HG02798 (cell line): ENCODE data around the gene MOGAT3.
A peak's percentile ranks its signal among the peaks of the same experiment; 100 is the strongest.

Experiments
- ATAC-seq: cut with Tn5 transposase; IDR thresholded peaks from one replicate; pipeline ENCODE4 v1.9.1; 2021; ENCODE audit warnings: mild to moderate bottlenecking; ENCODE audit not compliant: unreplicated experiment, poor library complexity

MOGAT3 gene, protein sequence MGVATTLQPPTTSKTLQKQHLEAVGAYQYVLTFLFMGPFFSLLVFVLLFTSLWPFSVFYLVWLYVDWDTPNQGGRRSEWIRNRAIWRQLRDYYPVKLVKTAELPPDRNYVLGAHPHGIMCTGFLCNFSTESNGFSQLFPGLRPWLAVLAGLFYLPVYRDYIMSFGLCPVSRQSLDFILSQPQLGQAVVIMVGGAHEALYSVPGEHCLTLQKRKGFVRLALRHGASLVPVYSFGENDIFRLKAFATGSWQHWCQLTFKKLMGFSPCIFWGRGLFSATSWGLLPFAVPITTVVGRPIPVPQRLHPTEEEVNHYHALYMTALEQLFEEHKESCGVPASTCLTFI

DNA sequence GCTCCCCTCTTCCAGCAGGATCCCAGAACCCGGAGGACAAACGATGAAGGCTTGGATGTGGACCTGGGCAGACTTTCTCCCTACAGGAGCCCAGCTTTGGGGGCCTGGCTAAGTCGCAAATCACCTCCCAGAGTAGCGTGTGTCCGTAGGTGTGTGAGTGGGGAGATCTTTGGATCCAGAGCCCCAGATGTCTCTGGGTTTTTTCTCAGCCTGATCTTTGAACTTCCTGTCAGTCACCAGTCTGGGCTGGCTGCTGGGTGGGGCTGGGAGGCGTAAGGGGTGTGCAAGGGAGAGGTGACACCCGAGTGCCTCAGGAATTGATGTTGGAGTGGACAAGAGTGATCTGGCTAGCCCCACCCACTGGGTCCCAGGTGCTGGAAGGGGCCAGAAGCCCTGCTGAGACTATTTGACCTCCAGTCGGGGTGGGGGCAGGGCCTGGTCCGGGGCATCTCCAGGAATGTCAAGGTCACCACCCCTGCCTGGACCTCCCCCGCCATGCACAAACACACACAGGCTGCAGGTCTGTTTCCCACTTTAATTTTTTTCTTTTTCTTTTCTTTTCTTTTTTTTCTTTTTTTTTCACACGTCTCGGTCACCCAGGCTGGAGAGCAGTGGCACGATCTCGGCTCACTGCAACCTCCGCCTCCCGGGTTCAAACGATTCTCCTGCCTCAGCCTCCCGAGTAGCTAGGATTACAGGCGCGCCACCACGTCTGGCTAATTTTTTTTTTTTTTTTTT is at the start of gene MOGAT3:
TSS of gene MOGAT3 (minus strand) at position 175 of the 738 bp plus-strand sequence. CDS start 182 bp downstream, outside the sequence.
- ATAC-seq = no peak

DNA sequence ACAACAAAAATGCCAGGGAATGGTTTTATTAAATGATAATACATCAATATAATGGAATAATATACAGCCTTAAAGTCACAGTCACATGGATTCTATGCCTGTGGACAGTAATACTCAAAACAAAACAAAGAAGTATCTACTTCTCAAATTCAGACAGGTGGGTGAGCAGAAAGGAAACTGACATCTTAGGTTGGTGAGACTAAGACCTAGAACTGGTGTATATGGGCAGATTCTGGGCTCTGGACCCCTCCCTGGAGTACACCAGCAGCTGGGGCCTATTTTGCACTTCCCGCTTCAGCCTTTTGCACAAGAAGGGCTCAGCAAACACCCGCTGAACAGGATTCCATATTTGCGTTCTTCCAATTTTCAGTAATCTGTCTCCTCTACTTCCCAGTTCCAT is 49.5 kb upstream of the MOGAT3 start:
- ATAC-seq = no peak

DNA sequence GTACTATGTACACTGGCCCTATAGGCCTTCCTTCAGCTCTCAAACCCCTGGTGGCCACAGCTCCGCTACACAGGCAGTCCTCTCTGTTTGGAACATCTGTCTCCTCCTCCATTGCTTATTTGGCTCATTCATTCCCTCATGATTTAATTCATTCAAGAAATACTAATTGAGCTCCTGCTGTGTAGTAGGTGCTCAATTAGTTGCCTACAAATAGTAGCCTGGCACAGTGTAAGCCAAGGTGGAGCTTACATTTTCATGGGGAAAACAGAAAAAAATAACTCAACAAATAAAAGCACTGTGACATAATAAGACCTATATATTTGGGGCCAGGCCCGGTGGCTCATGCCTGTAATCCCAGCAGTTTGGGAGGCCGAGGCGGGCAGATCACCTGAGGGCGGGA is 47.4 kb upstream of the MOGAT3 start:
- no peak for ATAC-seq

- no peak for ATAC-seq
Measured at GRCh38 chr7:101245147-101245668, 44.4 kb upstream of the MOGAT3 start.

DNA sequence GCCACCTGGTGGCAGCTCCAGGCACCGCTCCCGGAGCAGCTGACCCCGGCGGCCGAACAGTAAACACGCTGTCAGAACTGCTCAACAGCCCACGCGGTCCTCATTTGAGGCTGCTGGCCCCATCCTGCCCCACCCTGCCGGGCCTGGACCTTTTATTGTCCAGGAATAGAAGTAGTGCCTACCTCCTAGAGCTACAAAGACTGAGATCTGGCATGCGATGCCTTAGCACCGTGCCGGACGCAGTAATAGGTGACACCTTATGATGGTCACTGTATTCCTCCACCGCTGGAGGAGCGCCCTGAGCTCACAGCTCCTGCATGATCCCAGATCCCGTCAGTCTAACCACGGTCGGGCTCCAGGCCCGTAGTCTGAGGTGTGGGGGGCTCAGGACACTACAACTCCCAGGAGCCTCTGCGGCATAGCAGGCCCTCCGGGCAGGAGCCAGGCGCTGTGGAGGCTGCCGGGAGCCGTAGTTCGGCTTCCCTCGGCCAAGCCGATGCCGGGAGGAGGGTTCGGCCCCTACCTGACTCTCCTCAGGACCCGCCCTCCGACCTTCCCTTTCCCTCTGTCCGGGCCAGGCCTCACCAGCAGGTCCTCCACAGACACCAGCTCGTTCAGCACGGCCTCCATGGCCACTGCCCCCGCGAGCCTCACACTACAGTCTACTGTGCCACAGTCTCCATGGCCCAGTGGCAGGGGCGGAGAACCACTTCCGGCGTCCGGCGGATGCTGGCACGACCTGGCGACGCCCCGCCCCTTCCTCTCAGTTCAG is 43.7 kb upstream of the MOGAT3 start, which contains the start of gene FIS1:
TSS of gene FIS1 (minus strand) at position 707 of the 772 bp plus-strand sequence. CDS start at position 630, 77 bp downstream.
- ATAC-seq = peak; percentile 94

GRCh38 chr7:101243646-101244374 is 43.0 kb upstream of the MOGAT3 start:
- no peak for ATAC-seq

- ATAC-seq = no peak
Measured at GRCh38 chr7:101241443-101242349, 40.9 kb upstream of the MOGAT3 start.

DNA sequence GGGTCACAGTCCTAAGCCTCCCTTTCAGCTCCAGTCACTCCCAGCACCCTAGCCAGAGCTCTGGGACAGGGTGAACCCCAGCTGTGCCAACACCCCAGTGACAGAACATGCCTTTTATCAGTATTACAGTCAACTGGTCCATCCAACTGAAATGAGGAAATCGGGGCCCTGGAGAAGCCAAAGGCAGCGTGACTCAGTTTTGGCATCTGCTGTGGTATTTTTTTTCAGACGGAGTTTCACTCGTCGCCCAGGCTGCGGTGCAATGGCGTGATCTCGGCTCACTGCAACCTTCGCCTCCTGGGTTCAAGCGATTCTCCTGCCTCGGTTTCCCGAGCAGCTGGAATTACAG is 40.2 kb upstream of the MOGAT3 start:
- no peak for ATAC-seq

- no peak for ATAC-seq
Measured at GRCh38 chr7:101240226-101241014, 39.6 kb upstream of the MOGAT3 start.

DNA sequence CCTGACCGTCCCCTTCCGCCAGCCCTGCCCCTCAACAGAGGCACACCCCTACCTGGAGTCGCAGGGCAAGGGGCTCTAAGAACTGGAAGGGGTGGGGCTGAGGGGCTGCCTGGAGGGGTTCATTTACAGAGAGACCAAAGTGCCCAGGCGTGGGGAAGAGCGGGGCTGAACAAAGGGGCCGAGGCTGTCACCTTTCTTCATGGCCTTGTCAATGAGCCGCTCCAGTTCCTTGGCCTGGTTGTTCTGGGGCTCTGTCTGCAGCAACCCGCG is 39.0 kb upstream of the MOGAT3 start:
- no peak for ATAC-seq

GRCh38 chr7:101239191-101239950 is 38.5 kb upstream of the MOGAT3 start:
- no peak for ATAC-seq

- no peak for ATAC-seq
Measured at GRCh38 chr7:101238226-101239182, 37.7 kb upstream of the MOGAT3 start.

- no peak for ATAC-seq
Measured at GRCh38 chr7:101237206-101238067, 36.6 kb upstream of the MOGAT3 start, which contains the start of gene CLDN15. Gene CLDN15 (minus strand): TSS chr7:101237802. CDS start chr7:101237581, 221 bp downstream.

GRCh38 chr7:101236292-101236835 is 35.5 kb upstream of the MOGAT3 start:
- ATAC-seq = no peak

DNA sequence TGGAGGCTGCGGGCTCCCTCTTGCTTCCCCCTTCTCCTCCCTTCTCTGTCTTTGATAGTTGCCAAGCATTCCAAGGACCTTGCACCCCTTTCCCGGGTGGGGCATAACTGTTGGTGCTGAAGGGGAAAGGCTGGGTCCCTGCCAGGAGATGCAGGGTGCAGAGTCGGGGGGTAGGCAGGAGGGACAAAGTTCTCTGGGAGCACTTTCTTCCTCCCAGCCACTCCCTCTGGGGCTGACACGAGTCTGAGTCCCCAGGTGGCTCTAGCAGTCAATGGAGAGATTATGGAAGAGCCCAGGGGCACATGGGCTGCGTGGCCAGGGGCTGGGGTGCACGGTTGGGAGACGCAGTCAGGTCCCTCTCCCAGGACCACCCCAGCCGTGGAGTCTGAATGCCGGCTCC is 34.7 kb upstream of the MOGAT3 start:
- ATAC-seq = no peak
